Suprapubic skin (tissue), 4 donors: ENCODE data around the gene LDHB. TPM values are rescaled to one million over a fixed set of nuclear protein-coding genes. Genes with fewer than 3 reads are reported as not detected.
A peak's percentile ranks its signal among the peaks of the same experiment; 100 is the strongest.

Experiments used
- DNase-seq, 2 donors: peaks; one replicate each; pipeline ENCODE4 v3.0.0-alpha.2; 2019; ENCODE audit warnings: low spot score in 2 of 2
- H3K27ac ChIP-seq: fragments of 200-600 bp; sonication (generic); one replicate; pipeline ENCODE4 v1.5.1; 2019
- H3K27me3 ChIP-seq: fragments of 200-600 bp; sonication (generic); one replicate; pipeline ENCODE4 v1.5.1; 2019
- H3K36me3 ChIP-seq: fragments of 200-600 bp; sonication (generic); one replicate; pipeline ENCODE4 v1.5.1; 2019
- H3K4me1 ChIP-seq: fragments of 200-600 bp; sonication (generic); one replicate; pipeline ENCODE4 v1.5.1; 2019
- H3K4me3 ChIP-seq: fragments of 200-600 bp; sonication (generic); one replicate; pipeline ENCODE4 v1.5.1; 2019; ENCODE audit warnings: mild to moderate bottlenecking
- H3K9me3 ChIP-seq: fragments of 200-600 bp; sonication (generic); one replicate; pipeline ENCODE4 v1.5.1; 2019
- CTCF ChIP-seq, 2 donors: fragments of 200-600 bp in 1 of 2; fragments of 450-650 bp in 1 of 2; sonication (generic) in 1 of 2; IDR thresholded peaks; one replicate each; pipeline ENCODE4 v1.5.1; 2016 to 2019; ENCODE audit warnings: antibody characterized with exemption in 2 of 2, mild to moderate bottlenecking in 1 of 2, moderate library complexity in 1 of 2
- EP300 ChIP-seq: sonication (generic); formaldehyde crosslinking; IDR thresholded peaks from one replicate; pipeline ENCODE4 v1.6.1; 2017; ENCODE audit warnings: antibody characterized with exemption
- POLR2A ChIP-seq, 2 donors: fragments of 450-650 bp; IDR thresholded peaks; one replicate each; pipeline ENCODE4 v1.6.1; 2017; ENCODE audit warnings: antibody characterized with exemption in 2 of 2, mild to moderate bottlenecking in 2 of 2, moderate library complexity in 2 of 2
- POLR2AphosphoS5 ChIP-seq, 3 donors: sonication (generic); formaldehyde crosslinking; IDR thresholded peaks; one replicate each; pipeline ENCODE4 v1.6.1; 2017; ENCODE audit warnings: antibody characterized with exemption in 3 of 3
- WGBS: methylation state at CpG from one replicate; pipeline ENCODE4 v1.1.5; 2018; 5-methylcytosine and 5-hydroxymethylcytosine counted together
- total RNA-seq, 4 donors: library from RNA; depleted of rRNA; stranded (reverse); fragments of >200 nt; gene quantifications; one replicate each; pipeline ENCODE4 v1.1.0, GENCODE V29; 2016

LDHB gene
- total RNA-seq, result 10 to 100 TPM; 49.9 to 79.9 (median 71.2) TPM

- TF ChIP-seq POLR2A (IDR thresholded peaks at IDR 0.05) (peak; percentile 10 to 65), CTCF (IDR thresholded peaks at IDR 0.05) (no peak), POLR2AphosphoS5 (IDR thresholded peaks at IDR 0.05) (peak in 1 of 3 donors; percentile 11)
- H3K4me1 ChIP-seq, result peaks cover 22% of the 10 kb centered on the region
- H3K27ac ChIP-seq, result peak within 1 kb of the TSS; percentile 82
- peaks cover 14% of the 10 kb centered on the region for H3K36me3 ChIP-seq
- H3K27me3 ChIP-seq, result no peaks in the 10 kb centered on the region
- H3K4me3 ChIP-seq, result peak within 1 kb of the TSS; percentile 85
- H3K9me3 ChIP-seq, result no peaks in the 10 kb centered on the region
- DNase-seq, result peak; percentile 95
- WGBS, result under 1% methylated on average over 37 of the region's 41 CpGs
These were observed at the start of gene LDHB for GRCh38 chr12:21657326-21658077. Gene LDHB (minus strand): TSS chr12:21657842. CDS start chr12:21654671, 3,171 bp downstream.

- no peaks in the 10 kb centered on the region for H3K36me3 ChIP-seq
- H3K9me3 ChIP-seq, result no peaks in the 10 kb centered on the region
- no peak for DNase-seq
- 92% methylated on average over 4 of the region's 4 CpGs for WGBS
- H3K4me1 ChIP-seq, result no peaks in the 10 kb centered on the region
- H3K4me3 ChIP-seq, result no peak overlapping the region
- TF ChIP-seq POLR2AphosphoS5 (IDR thresholded peaks at IDR 0.05), result no peak
- TF ChIP-seq POLR2A (IDR thresholded peaks at IDR 0.05), result no peak
- no peak for TF ChIP-seq EP300
- no peak for TF ChIP-seq CTCF (IDR thresholded peaks at IDR 0.05)
- H3K27me3 ChIP-seq, result no peaks in the 10 kb centered on the region
- no peak overlapping the region for H3K27ac ChIP-seq
These were observed 47.2 kb upstream of the LDHB start for GRCh38 chr12:21704847-21705246.

GRCh38 chr12:21699851-21700250, 42.2 kb upstream of the LDHB start:
- TF ChIP-seq POLR2AphosphoS5 (IDR thresholded peaks at IDR 0.05) (no peak), CTCF (IDR thresholded peaks at IDR 0.05) (no peak), EP300 (no peak), POLR2A (IDR thresholded peaks at IDR 0.05) (no peak)
- H3K36me3 ChIP-seq, result no peaks in the 10 kb centered on the region
- no peak for DNase-seq
- peaks cover 5% of the 10 kb centered on the region for H3K4me1 ChIP-seq
- no peaks in the 10 kb centered on the region for H3K27me3 ChIP-seq
- H3K27ac ChIP-seq, result no peak overlapping the region
- H3K4me3 ChIP-seq, result no peak overlapping the region
- H3K9me3 ChIP-seq, result no peaks in the 10 kb centered on the region

GRCh38 chr12:21697904-21698630, 40.4 kb upstream of the LDHB start:
- H3K27ac ChIP-seq, result no peak overlapping the region
- no peaks in the 10 kb centered on the region for H3K9me3 ChIP-seq
- WGBS, result 26% methylated on average over 7 of the region's 7 CpGs
- no peak for TF ChIP-seq POLR2A (IDR thresholded peaks at IDR 0.05)
- no peak for TF ChIP-seq EP300
- TF ChIP-seq POLR2AphosphoS5 (IDR thresholded peaks at IDR 0.05), result no peak
- peak; percentile 33 to 59 for TF ChIP-seq CTCF (IDR thresholded peaks at IDR 0.05)
- DNase-seq, result no peak
- H3K27me3 ChIP-seq, result no peaks in the 10 kb centered on the region
- no peak overlapping the region for H3K4me3 ChIP-seq
- H3K36me3 ChIP-seq, result no peaks in the 10 kb centered on the region
- peaks cover 5% of the 10 kb centered on the region for H3K4me1 ChIP-seq

- Histone ChIP-seq H3K4me1 (peaks cover 5% of the 10 kb centered on the region), H3K27ac (no peak overlapping the region), H3K36me3 (no peaks in the 10 kb centered on the region), H3K4me3 (no peak overlapping the region), H3K27me3 (no peaks in the 10 kb centered on the region), H3K9me3 (no peaks in the 10 kb centered on the region)
- TF ChIP-seq CTCF (IDR thresholded peaks at IDR 0.05), result no peak
- no peak for TF ChIP-seq EP300
- no peak for TF ChIP-seq POLR2A (IDR thresholded peaks at IDR 0.05)
- DNase-seq, result no peak
These were observed 39.0 kb upstream of the LDHB start for GRCh38 chr12:21696625-21697024.
